IMR-90 (cell line): Measurements from ENCODE around the gene ITLN1. TPM values are rescaled to one million over a fixed set of nuclear protein-coding genes. Genes with fewer than 3 reads are reported as not detected.
"Not testable (repeated sequence)": the region's sequence is repeated elsewhere in the genome, so short reads cannot be mapped to it uniquely, and the experiment has no call there.

Experiments
- ATAC-seq: fragments of 200-7000 bp; cut with Tn5 transposase; 2 replicates; pipeline ENCODE4 v1.9.1; 2020; ENCODE audit warnings: low read depth, mild to moderate bottlenecking, moderate library complexity
- BruUV-seq: library from RNA; stranded (reverse); fragments of 400-500 nt; replicated peaks from 2 replicates; lab custom pipeline; 2021; lab: Mats Ljungman, UMichigan
- CTCF ChIA-PET: fragments of 300-600 bp; formaldehyde crosslinking; extraction: SDS; loops from one replicate; lab custom pipeline; 2021; ENCODE audit warnings: antibody characterized with exemption; lab: Yijun Ruan, JAX
- POLR2A ChIA-PET: fragments of 300-600 bp; sonication (Branson Sonifier 250); formaldehyde crosslinking; loops from one replicate; lab custom pipeline; 2022; ENCODE audit warnings: antibody characterized with exemption; ENCODE audit not compliant: unreplicated experiment; lab: Charles Lee
- DNase-seq: peaks from one replicate; pipeline ENCODE4 v3.0.0; 2013
- H2AFZ ChIP-seq: replicated peaks from 2 replicates; pipeline ENCODE3; 2013; ENCODE audit warnings: low read length, mild to moderate bottlenecking; ENCODE audit not compliant: poor library complexity
- H2AK5ac ChIP-seq: 2 replicates; pipeline ENCODE4 v1.6.1; 2013; ENCODE audit warnings: low read depth, low read length, inconsistent platforms
- H2AK9ac ChIP-seq: replicated peaks from 2 replicates; pipeline ENCODE3; 2013; ENCODE audit warnings: mild to moderate bottlenecking, low read depth, low read length, moderate library complexity; ENCODE audit not compliant: poor library complexity
- H2BK120ac ChIP-seq: 2 replicates; pipeline ENCODE4 v1.6.1; 2013; ENCODE audit warnings: low read depth, low read length, inconsistent platforms
- H2BK15ac ChIP-seq: 3 replicates; pipeline ENCODE4 v1.6.1; 2013; ENCODE audit warnings: low read depth, low read length, inconsistent platforms
- H2BK20ac ChIP-seq: 2 replicates; pipeline ENCODE4 v1.6.1; 2013; ENCODE audit warnings: low read depth, mild to moderate bottlenecking, inconsistent platforms, low read length, moderate library complexity
- H2BK5ac ChIP-seq: 2 replicates; pipeline ENCODE4 v1.6.1; 2013; ENCODE audit warnings: mild to moderate bottlenecking, low read depth, low read length, inconsistent platforms; ENCODE audit not compliant: poor library complexity, severe bottlenecking
- H3K14ac ChIP-seq: replicated peaks from 2 replicates; pipeline ENCODE4 v1.6.1; 2013; ENCODE audit warnings: low read depth, low read length, inconsistent platforms
- H3K18ac ChIP-seq: 2 replicates; pipeline ENCODE4 v1.6.1; 2013; ENCODE audit warnings: low read depth, low read length, control low read depth
- H3K23ac ChIP-seq: 2 replicates; pipeline ENCODE4 v1.6.1; 2013; ENCODE audit warnings: low read depth, low read length, inconsistent platforms
- H3K27ac ChIP-seq: 2 replicates; pipeline ENCODE4 v1.5.1; 2013; ENCODE audit warnings: mild to moderate bottlenecking, control low read depth, low read length; ENCODE audit not compliant: insufficient read depth
- H3K27me3 ChIP-seq: 2 replicates; pipeline ENCODE4 v1.6.1; 2013; ENCODE audit warnings: low read length; ENCODE audit not compliant: control insufficient read depth, insufficient read depth
- H3K36me3 ChIP-seq: 2 replicates; pipeline ENCODE4 v1.6.1; 2013; ENCODE audit warnings: low read length, mixed read lengths; ENCODE audit not compliant: control insufficient read depth, insufficient read depth
- H3K4ac ChIP-seq: 2 replicates; pipeline ENCODE4 v1.6.1; 2013; ENCODE audit warnings: low read depth, low read length, inconsistent platforms
- H3K4me1 ChIP-seq: 2 replicates; pipeline ENCODE4 v1.6.1; 2013; ENCODE audit warnings: low read length, mixed read lengths; ENCODE audit not compliant: control insufficient read depth, insufficient read depth
- H3K4me2 ChIP-seq: 2 replicates; pipeline ENCODE4 v1.6.1; 2013; ENCODE audit warnings: low read depth, mild to moderate bottlenecking, control low read depth, low read length, moderate library complexity
- H3K4me3 ChIP-seq: 2 replicates; pipeline ENCODE4 v1.5.1; 2013; ENCODE audit warnings: low read depth, mild to moderate bottlenecking, control low read depth, low read length, moderate library complexity; ENCODE audit not compliant: insufficient read depth
- H3K56ac ChIP-seq: 2 replicates; pipeline ENCODE4 v1.6.1; 2013; ENCODE audit warnings: low read length, inconsistent platforms; ENCODE audit not compliant: insufficient read depth; ENCODE audit errors: extremely low read depth
- H3K79me1 ChIP-seq, 2 experiments: 2 replicates each; pipeline ENCODE4 v1.6.1; 2013; ENCODE audit warnings: low read length in 2 of 2, inconsistent platforms in 1 of 2, low read depth in 1 of 2
- H3K9ac ChIP-seq: 2 replicates; pipeline ENCODE4 v1.6.1; 2013; ENCODE audit warnings: low read depth, low read length, control low read depth
- H3K9me1 ChIP-seq: 2 replicates; pipeline ENCODE4 v1.6.1; 2013; ENCODE audit warnings: low read length, inconsistent platforms; ENCODE audit not compliant: insufficient read depth
- H3K9me3 ChIP-seq: 2 replicates; pipeline ENCODE4 v1.6.1; 2013; ENCODE audit warnings: low read length; ENCODE audit not compliant: control insufficient read depth, insufficient read depth
- H4K20me1 ChIP-seq: 2 replicates; pipeline ENCODE4 v1.6.1; 2013; ENCODE audit warnings: low read length, inconsistent platforms; ENCODE audit not compliant: insufficient read depth
- H4K5ac ChIP-seq: 2 replicates; pipeline ENCODE4 v1.6.1; 2013; ENCODE audit warnings: mild to moderate bottlenecking, low read depth, low read length, control low read depth
- H4K8ac ChIP-seq, 2 experiments: 2 replicates each; pipeline ENCODE4 v1.6.1; 2013; ENCODE audit warnings: low read depth in 2 of 2, low read length in 2 of 2, control low read depth in 1 of 2, inconsistent platforms in 1 of 2
- H4K91ac ChIP-seq: 2 replicates; pipeline ENCODE4 v1.6.1; 2013; ENCODE audit warnings: low read depth, low read length, inconsistent platforms; ENCODE audit not compliant: insufficient read depth
- WGBS, 2 experiments: methylation state at CpG; one replicate each; pipeline versions ENCODE4 v1.1.5 to v1.1.7; 2013; ENCODE audit warnings: missing lambda C conversion rate in 2 of 2; ENCODE audit not compliant: insufficient read length in 1 of 2; ENCODE audit errors: extremely low coverage in 2 of 2; 5-methylcytosine and 5-hydroxymethylcytosine counted together
- dilution Hi-C: fragments of 300-500 bp; cut with HindIII; formaldehyde crosslinking; loops from one replicate; pipeline ENCODE4 v1.14.3; 2018; ENCODE audit warnings: low sequenced_read_pairs; ENCODE audit not compliant: unreplicated experiment
- in situ Hi-C: fragments of 300-500 bp; cut with MboI; formaldehyde crosslinking; loops from 3 replicates; pipeline ENCODE4 v1.14.3; 2019; ENCODE audit warnings: low sequenced_read_pairs, inconsistent platforms, mixed read lengths
- intact Hi-C: fragments of 100-400 bp; cut with micrococcal nuclease; formaldehyde crosslinking; loops from 2 replicates; pipeline ENCODE4 v1.10.0; 2022
- polyA plus RNA-seq, 3 experiments: library from polyadenylated mRNA; depleted of rRNA; stranded (reverse); fragments of >200 nt; gene quantifications; 2 replicates each; pipeline ENCODE4 v1.2.3, GENCODE V29; 2012; ENCODE audit warnings: low replicate concordance in 1 of 3
- total RNA-seq: library from RNA; depleted of rRNA; stranded (reverse); fragments of >200 nt; gene quantifications from 2 replicates; pipeline ENCODE4 v1.2.3, GENCODE V29; 2012

The ITLN1 gene
- total and polyA plus RNA-seq, 2 of the 4 experiments (the other 2 are of a cell fraction), result not detected

GRCh38 chr1:160867651-160868050, 17.3 kb downstream of the ITLN1 start:
- H3K56ac ChIP-seq, H4K5ac ChIP-seq, H3K23ac ChIP-seq, H2BK20ac ChIP-seq, H3K14ac ChIP-seq, dilution Hi-C loops, intact Hi-C loops, H4K8ac ChIP-seq, BruUV-seq, H3K4me2 ChIP-seq, H4K20me1 ChIP-seq, H3K4me3 ChIP-seq, H3K9me1 ChIP-seq, H3K79me1 ChIP-seq, H2AFZ ChIP-seq, H2BK120ac ChIP-seq, H3K4ac ChIP-seq, ATAC-seq, H3K9ac ChIP-seq, H3K9me3 ChIP-seq, H2BK5ac ChIP-seq, H4K91ac ChIP-seq, H2AK9ac ChIP-seq, CTCF ChIA-PET, H2AK5ac ChIP-seq, H3K18ac ChIP-seq, POLR2A ChIA-PET, in situ Hi-C loops, H3K36me3 ChIP-seq, H2BK15ac ChIP-seq, DNase-seq, H3K27me3 ChIP-seq, H3K4me1 ChIP-seq, H3K27ac ChIP-seq: not testable (repeated sequence)
- WGBS, 2 experiments, result no CpG with 5 or more reads among the region's 4 CpGs
